ENCODE results near the gene AGBL3.

DNA sequence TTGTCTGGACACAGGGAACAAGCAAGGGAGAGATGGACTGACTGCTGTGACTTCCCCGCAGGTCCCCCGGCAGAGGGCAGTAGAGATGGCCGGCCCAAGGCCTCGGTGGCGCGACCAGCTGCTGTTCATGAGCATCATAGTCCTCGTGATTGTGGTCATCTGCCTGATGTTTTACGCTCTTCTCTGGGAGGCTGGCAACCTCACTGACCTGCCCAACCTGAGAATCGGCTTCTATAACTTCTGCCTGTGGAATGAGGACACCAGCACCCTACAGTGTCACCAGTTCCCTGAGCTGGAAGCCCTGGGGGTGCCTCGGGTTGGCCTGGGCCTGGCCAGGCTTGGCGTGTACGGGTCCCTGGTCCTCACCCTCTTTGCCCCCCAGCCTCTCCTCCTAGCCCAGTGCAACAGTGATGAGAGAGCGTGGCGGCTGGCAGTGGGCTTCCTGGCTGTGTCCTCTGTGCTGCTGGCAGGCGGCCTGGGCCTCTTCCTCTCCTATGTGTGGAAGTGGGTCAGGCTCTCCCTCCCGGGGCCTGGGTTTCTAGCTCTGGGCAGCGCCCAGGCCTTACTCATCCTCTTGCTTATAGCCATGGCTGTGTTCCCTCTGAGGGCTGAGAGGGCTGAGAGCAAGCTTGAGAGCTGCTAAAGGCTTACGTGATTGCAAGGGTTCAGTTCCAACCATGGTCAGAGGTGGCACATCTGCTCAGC lies 178.2 kb downstream of the AGBL3 start:
- TF ChIP-seq CTCF (IDR thresholded peaks at IDR 0.05) (no peak), POLR2AphosphoS5 (IDR thresholded peaks at IDR 0.05) (no peak)

Measured in transverse colon (tissue), 4 donors.